Right renal cortex interstitium (tissue), 3 donors: ENCODE measurements around the gene TMEM178B. TPM values are rescaled to one million over a fixed set of nuclear protein-coding genes. Genes with fewer than 3 reads are reported as not detected.

Source experiments
- DNase-seq, 3 donors: peaks; one replicate each; pipeline ENCODE4 v3.0.0-alpha.2; 2013; ENCODE audit warnings: low read depth in 3 of 3, low spot score in 2 of 3
- polyA plus RNA-seq, 3 donors: library from polyadenylated mRNA; unstranded; fragments of 120-200 nt; gene quantifications; one replicate each; pipeline ENCODE4 v1.2.1, GENCODE V29; 2013; ENCODE audit not compliant: insufficient read length in 3 of 3

Gene TMEM178B
- polyA plus RNA-seq, 3 donors: 0.21 to 0.50 (median 0.32) TPM

DNA sequence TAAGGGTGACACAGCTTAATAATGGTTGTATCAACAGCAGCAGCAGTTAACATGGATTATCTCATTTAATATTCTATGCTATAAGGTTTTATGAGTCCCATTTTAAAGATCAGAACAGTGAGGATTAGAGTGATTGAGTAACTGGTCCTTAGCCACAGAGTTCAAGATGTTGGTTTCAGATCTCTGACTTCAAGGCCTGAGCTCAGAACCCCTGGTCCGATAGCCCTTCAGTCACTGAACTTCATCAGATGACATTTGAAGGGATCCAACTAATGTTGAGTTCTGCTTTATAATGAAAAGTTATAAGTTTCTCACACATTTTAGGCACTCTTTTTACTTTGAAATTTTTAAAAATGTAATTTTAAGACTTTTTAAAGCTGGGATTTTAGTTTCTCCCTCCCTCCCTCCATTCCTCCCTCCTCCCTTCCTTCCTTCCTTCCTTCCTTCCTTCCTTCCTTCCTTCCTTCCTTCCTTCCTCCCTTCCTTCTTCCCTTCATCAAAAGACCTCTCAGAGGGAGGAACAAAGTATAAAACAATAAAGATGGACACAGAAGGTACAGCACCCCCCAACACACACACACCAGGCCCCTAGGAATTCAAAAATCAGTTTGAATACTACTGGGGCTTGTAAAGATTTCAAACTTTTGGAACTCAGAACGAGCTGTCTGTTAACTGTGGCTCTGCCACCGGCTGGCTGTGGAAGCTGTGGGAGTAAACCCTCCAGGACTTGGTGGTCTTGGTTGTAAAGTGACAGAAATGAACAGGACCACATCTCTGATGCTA is 270.5 kb downstream of the TMEM178B start:
- DNase-seq: no peak

DNA sequence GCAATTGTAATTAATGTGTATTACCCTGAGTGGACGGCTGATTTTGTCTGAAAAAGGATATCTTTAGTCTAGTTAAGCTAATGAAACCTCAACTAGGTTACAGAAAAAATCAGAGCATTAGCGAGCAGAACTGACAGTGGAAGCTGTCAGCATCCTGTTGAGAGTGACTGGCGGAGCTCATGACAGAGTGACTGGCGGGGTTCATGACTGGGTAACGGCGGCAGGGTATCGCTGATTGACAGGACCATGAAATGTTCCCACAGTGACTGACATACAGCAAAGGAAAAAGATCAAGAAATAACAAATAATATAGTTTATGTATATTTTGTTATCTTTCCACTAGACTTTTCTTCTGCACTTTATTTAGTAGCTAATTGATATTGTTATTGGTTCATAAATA is 274.9 kb downstream of the TMEM178B start:
- DNase-seq: no peak

DNA sequence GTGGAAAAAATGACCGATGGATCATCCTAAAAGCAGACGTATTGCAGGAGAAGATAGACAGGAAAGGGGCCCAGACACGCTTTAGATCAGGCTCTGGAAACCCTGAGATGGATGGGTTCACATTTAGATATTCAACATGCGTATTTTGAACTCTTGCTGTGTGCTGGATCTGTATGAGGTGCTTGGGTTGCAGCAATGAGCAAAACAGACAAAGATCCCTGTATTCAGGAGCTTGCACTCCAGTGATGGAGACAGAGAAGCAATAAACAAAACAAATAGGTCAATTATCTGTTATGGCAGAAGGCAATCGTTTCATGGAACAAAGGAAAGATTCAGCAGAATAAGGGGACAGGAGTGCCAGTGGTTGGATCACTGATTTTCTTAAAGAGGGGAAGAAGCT is 275.5 kb downstream of the TMEM178B start:
- DNase-seq: no peak

DNA sequence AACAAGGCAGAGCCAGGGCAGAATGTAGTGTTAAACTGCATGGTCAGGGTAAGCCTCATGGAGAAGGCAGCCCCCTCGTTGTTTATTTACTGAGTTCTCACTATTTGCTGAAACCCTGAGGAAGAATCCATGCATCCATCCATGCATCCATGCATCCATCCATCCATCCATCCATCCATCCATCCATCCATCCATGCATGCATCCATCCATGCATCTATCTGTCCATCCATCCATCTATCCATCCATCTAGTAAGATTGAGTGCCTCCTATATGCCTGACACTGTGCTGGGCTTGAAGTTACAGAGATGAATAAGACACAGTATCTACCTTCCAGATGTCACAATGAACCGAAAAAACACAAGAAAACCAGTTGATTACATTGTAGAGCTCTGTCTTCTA is 275.9 kb downstream of the TMEM178B start:
- DNase-seq: no peak

DNA sequence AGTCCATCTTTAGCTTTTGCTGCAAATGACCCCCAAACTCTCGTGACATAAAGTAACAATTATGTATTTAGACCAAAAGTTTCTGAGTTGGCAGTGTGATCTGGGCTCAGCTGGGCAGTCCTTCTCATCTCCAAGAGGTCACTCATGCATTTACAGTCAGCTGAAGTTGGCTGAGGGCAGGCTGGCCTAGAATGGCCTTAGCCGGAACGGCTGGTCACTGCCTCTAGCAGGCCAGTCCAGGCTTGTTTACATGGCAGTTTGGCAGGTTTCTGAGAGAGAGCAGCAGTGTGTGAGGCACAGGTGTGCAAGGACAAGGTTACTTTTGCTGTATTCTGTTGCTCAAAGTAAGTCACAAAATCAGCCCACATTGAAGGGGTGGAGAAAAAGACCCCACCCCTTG is 277.3 kb downstream of the TMEM178B start:
- DNase-seq: no peak

DNA sequence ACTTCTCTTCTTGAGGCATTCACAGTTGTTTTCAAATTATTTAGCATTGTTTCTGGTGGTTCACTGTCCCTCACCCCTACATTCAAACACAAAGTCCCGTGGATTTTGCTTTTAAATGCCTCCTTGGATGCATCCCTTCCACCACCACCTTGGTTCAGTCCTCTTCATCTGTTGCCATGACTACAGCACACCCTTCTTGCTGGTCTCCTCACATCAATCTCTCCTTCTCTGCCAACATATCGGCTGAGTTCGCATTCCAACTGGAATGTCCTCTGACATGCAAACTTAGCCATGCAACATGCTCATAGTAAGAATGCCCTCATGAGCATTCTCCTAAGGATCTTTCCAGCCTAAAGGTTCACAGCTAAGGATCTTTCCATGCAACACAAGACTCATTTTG is 279.1 kb downstream of the TMEM178B start:
- no peak for DNase-seq

DNA sequence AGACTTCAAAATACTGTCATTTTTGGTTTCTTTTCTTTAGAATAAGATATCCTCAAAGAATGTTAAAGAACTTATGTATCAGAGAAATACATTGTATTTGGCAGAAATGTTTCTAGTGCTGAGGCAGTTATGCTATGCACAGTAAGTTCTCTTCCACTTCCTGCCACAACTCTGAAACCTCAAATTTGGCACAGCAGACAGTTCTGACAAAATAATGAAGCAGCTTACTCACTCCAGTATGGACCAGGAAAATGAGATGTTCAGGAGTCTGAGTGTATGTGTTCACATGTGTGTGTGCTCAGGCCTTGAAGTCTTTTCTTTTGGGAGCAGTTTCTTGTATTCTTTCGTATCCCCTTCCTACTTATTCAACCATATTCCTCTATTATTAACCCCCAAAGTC is 280.4 kb downstream of the TMEM178B start:
- DNase-seq: no peak

DNA sequence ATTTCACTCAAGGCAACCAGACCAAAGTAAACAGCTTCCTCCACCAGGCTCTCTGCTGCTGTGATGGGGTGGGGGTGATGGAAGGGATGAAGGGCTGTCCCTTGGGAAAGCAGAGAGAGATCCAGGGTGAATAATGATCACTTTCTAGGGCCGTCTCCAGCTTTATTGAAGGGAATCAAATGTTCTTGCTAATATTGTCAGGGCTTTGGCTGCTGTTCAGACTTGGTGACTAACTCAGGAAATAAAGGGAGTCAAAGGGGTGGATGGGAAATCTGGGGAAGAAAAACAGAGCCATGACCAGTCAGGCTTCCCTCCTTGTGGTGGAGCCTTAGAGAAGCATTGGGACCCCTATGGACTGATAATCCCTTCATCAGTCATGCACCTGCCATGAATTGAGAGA is 281.2 kb downstream of the TMEM178B start:
- DNase-seq: no peak

DNA sequence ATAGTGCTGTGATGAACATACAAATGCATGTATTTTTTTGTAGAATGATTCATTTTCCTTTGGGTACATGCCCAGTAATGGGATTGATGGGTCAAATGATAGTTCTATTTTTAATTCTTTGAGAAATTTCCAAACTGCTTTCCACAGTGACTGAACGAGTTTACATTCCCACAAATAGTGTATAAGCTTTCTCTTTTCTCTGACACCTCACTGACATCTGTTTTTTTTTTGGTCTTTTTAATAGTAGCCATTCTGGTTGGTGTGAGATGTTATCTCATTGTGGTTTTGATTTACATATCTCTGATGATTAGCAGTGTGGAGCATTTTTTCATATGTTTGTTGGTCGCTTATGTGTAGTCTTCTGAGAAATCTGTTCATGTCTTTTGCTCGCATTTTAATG is 282.3 kb downstream of the TMEM178B start:
- DNase-seq: no peak

DNA sequence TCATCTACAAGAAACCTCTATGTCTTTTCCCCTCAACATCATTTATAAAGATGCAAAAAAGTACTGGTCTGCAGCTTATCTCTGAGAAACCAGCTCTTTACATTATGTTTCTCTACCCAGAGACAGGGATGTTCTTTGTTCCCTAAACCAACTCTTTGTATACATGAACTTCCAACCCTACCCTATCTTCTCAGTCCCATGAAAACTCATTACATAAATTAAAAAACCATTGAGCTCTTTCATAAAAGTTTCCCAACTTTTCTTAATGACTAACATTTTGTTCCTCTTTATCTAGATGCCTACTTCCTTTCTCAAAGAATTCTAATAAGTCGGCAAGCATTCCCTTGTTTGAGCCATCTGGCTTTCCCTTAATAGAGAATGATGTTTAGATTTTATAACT is 284.5 kb downstream of the TMEM178B start:
- DNase-seq: no peak

DNA sequence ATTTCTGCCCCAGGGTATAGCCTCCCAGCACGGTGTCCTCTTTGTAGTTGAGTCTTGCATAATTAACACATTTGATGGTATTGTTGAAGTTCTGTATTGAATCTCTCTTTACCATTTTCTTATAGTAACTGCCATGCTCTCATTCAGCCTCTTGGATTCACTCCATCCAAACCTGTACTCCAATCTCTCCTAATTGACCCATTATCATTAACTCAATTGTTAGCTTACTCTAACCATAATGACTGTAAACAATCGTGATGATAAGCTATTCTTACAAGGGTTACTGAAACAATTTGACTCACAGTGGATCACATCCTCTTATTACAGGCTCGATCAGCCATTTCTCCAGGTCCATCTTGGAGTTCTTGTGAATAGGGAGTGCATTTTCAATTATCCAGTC is 285.4 kb downstream of the TMEM178B start:
- no peak for DNase-seq

DNA sequence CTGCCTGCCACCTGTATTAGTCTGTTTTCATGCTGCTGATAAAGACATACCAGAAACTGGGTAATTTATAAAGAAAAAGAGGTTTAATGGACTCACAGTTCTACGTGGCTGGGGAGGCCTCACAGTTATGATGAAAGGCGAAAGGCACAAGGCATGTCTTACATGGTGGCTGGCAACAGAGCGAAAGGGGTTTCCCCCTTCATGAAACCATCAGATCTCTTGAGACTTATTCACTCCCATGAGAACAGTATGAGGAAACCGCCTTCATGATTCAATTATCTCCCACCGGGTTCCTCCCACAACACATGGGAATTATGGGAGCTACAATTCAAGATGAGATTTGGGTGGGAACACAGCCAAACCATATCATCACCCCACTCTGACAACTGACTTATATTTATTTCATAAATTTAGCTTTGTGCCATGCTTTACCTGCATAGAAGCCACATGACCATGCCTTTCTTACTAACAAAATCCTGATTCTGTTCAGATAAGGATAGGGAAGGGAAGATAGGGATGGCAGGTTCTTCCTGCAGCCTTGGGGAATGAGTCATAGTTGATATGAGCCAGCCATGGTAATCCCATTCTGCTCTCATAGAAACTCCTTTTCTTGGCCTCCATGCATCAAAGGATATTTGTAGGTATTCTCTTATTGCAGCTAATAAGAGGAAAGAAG is 286.0 kb downstream of the TMEM178B start:
- no peak for DNase-seq

DNA sequence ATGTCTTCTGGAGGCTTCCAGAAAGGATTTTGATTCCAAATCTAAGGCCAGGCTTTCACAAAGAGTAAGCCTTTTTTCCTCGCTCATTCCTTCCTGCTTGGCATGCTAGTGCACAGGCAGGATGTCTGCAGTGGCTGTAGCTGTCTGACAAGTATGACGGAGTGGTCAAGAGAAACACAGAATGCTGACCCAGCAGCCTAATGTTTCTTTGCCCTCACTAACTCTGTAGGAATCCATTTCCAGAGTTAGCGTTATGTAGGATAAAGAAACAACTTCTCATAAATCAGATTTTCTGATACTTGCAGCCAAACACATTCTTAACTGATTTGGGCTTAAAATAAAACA is 286.5 kb downstream of the TMEM178B start:
- no peak for DNase-seq

DNA sequence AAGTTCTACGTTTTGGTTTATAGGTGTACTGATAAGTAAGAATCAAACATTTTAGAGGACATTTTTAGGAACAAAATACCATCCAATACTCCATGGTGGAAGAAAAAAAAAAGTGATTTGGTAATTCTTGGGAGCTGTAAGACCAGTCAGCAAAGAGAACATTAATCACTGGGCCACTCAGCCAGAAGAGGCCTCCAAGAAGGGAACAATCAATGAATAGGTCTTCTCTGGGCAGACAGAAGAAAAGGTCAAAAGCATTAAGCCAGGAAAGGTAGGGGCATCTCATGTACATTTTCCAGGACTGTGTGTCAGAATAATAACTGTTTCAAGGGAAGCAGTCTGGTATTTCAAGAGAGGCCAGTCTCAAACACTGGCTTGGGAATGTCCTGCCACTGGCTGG is 286.9 kb downstream of the TMEM178B start:
- DNase-seq: no peak

DNA sequence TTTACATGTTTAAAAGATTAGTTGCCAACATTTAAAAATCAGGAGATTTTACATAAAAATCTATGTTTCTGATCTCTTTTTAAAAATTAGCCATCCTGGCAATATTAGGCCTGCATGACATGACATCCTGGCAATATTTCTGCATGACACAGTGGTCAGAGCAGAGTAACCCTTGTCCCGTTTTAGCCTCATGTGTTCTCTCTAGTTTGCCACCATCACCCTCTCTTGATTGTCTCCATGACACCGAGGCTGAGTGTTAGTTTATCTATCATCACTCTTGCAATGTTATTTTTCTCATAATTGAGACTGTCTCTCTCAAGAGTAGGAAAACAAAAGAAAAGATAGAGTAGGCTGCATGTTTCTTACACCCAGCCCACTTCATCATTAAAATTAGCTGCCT is 287.6 kb downstream of the TMEM178B start:
- DNase-seq: no peak

DNA sequence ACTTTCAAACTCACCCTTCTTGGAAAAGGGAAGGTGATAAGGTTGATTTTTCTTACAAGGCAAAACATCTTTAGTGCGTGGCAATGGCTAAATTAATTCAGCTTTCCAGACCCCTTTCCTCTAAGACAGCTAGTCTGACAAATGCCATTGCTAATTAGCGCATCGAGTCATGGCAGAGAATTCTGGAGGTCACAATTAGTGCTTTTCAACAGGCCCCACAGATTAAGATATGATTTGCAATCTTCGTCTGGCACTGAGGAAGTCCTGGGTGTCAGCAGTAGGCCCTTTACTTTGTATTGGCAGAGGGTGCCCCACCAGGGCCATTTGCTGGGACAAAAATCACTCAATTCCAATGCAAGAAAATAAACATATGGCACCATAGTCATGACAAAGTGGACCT is 288.1 kb downstream of the TMEM178B start:
- DNase-seq: no peak

DNA sequence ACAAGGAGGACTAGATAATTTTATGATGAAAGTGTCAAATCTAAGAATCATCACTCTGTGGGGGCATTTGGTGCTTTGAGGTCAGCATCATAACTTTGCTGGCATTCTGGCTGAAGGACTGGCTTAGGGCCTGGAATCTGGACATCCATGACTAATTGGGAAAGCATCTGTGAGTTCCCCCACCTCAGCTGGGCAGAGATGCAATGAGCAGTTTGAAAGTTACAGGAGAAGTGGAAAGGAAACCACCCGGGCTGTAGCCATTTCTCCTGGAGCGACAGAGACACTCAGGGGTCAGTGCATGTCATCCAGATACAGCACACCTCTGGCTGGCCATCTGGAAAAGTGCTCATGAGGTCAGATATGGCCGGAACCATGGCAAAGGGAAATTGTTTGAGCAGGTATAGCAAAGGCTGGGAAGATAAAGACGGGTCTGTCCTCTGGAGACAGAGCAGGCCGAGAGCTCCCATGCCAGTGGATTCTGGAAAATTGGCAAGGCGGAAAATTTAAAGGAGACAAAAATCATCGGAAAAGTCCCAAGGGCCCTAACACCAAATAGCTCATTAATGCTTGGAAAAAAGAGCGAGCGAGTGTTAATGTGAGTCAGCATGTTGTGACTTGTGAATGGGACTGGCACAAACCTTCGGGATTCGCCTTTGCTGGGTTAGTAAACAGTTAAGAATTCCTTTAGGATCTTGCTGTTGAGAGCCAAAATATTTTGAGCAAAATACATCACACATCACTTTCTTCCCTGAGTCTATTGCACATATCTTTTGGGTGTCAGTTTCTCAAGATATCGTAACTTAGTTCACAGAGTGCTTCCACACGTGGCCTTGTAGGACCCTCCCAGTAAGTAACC is 288.9 kb downstream of the TMEM178B start:
- no peak for DNase-seq

DNA sequence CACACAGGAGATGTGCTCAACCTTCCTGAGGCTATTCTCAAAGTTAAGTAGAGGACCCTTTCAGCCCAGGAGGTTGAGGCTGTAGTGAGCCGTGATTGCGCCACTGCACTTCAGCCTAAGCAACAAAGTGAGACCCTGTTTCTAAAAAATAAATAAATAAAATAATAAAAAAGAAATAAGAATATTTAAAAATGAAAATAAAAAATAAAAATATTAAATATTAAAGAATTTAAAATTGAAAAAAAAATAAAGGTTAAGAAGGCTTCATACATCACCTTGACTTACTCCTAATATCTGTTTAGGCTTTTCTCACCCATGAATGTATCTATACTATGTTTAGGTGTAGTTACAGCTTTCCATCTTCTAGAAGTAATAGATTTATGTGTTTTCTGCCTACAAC is 289.9 kb downstream of the TMEM178B start:
- no peak for DNase-seq

DNA sequence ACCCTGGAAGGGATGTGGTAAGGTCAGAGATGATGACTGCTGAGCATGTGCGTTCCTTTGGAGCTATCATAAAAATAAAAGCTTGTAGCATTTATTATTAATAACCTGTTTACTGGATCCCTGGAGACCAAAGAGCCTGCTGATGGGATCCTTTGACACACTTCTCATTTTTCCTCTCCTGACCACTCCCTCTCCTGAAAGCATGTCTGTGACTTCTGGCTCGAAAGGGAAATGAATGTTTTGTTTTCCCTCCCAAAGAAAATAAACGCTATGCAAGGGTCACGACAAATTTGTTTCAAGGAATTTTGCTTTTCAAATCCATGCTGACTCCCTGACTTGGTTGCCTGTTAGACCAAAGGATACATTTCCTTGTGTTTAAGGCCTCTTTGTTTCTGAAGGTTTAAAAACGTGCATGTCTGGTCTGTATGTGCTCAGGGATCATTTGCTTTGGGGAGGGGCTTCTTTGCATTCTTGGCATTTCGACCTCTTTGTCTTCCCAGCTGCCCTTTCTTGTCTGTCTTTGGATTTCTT is 292.3 kb downstream of the TMEM178B start:
- DNase-seq: no peak

DNA sequence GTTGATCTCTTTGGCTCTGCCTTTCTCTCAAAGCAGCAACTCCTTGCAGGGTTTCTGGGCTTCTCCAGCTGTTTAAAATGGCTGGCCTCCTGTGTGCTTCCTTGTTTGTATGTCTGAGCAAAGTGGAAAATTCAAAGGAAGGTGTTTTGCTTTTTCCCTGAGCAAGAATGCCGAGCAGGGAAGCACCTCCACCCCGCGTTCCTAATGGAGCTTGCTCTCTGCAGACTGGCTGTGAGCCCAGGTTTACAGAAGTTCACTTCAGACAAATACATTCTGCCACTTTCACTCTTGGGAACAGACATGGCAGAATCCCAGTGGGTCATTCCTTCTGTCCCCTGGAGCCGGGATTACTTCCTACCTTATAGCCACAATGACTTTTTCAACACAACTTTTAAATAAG is 295.6 kb downstream of the TMEM178B start:
- no peak for DNase-seq

DNA sequence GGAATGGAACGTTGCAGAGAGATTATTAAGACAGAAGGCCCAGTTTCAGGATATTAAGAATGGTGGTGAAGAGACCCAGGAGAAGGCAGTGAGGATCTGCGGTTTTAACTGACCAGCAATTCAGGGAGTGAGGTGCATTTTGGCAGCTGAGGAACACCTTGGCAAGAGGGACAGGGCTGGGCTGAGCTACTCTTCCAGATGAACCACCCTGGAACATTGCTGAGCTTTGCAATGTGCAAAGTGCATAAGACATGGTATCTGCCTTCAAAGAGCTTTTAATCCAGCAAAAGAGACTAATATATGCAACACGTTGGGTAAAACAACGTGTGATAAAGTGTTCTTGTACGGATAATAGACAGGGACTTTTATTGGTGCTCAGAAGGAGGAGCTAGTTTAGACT is 296.3 kb downstream of the TMEM178B start:
- no peak for DNase-seq
